Fibroblast of lung (primary cell): ENCODE results near the gene IWS1. TPM values are rescaled to one million over a fixed set of nuclear protein-coding genes. Genes with fewer than 3 reads are reported as not detected.

ENCODE experiments used
- DNase-seq, 2 donors: peaks; one replicate each; pipeline versions ENCODE4 v3.0.0 to v3.0.0-alpha.2; 2010; ENCODE audit warnings: low read depth in 2 of 2
- H2AFZ ChIP-seq: 2 replicates; pipeline ENCODE4 v1.5.1; 2012; ENCODE audit warnings: low read length, control low read depth, inconsistent platforms
- H3K27ac ChIP-seq: 2 replicates; pipeline ENCODE4 v1.5.1; 2011; ENCODE audit warnings: low read length, control low read depth; ENCODE audit not compliant: insufficient read depth
- H3K27me3 ChIP-seq: 2 replicates; pipeline ENCODE4 v1.5.1; 2011; ENCODE audit warnings: mild to moderate bottlenecking, low read length; ENCODE audit not compliant: control insufficient read depth, insufficient read depth
- H3K36me3 ChIP-seq: 2 replicates; pipeline ENCODE4 v1.5.1; 2011; ENCODE audit warnings: low read length; ENCODE audit not compliant: control insufficient read depth, insufficient read depth
- H3K4me1 ChIP-seq: 2 replicates; pipeline ENCODE4 v1.5.1; 2011; ENCODE audit warnings: low read length; ENCODE audit not compliant: control insufficient read depth, insufficient read depth; ENCODE audit errors: extremely low read depth
- H3K4me2 ChIP-seq: 2 replicates; pipeline ENCODE4 v1.5.1; 2011; ENCODE audit warnings: low read length, control low read depth; ENCODE audit not compliant: insufficient read depth; ENCODE audit errors: extremely low read depth
- H3K4me3 ChIP-seq, 4 experiments: fragments of 200-600 bp in 1 of 4; sonication (generic) in 1 of 4; replicated peaks in 1 of 4; 2 replicates each; pipeline ENCODE4 v1.5.1; 2011 to 2016; ENCODE audit warnings: low read length in 4 of 4, low read depth in 3 of 4, mild to moderate bottlenecking in 3 of 4, control low read depth in 2 of 4, inconsistent platforms in 1 of 4, mixed read lengths in 1 of 4; ENCODE audit not compliant: insufficient read depth in 1 of 4; ENCODE audit errors: control extremely low read depth in 1 of 4
- H3K79me2 ChIP-seq: 2 replicates; pipeline ENCODE4 v1.5.1; 2012; ENCODE audit warnings: mild to moderate bottlenecking, low read length, inconsistent platforms; ENCODE audit not compliant: control insufficient read depth, insufficient read depth
- H3K9ac ChIP-seq: 2 replicates; pipeline ENCODE4 v1.5.1; 2011; ENCODE audit warnings: mild to moderate bottlenecking, low read length, control low read depth; ENCODE audit not compliant: insufficient read depth
- H3K9me3 ChIP-seq: 2 replicates; pipeline ENCODE4 v1.5.1; 2012; ENCODE audit warnings: low read depth, low read length; ENCODE audit not compliant: control insufficient read depth, insufficient read depth
- H4K20me1 ChIP-seq: 2 replicates; pipeline ENCODE4 v1.5.1; 2011; ENCODE audit warnings: low read length; ENCODE audit not compliant: control insufficient read depth, insufficient read depth; ENCODE audit errors: extremely low read depth
- EZH2 ChIP-seq: IDR thresholded peaks from 2 replicates; pipeline ENCODE4 v1.5.1; 2012; ENCODE audit warnings: low read length, control low read depth, mild to moderate bottlenecking; ENCODE audit errors: missing control alignments
- polyA plus RNA-seq, 2 donors: library from polyadenylated mRNA; depleted of rRNA in 1 of 2; stranded (reverse) in 1 of 2; unstranded in 1 of 2; fragments of >200 nt; gene quantifications; 2 replicates each; pipeline ENCODE4 v1.2.1, GENCODE V29; 2011 to 2012; ENCODE audit warnings: missing spikeins in 1 of 2
- total RNA-seq: library from RNA; depleted of rRNA; stranded (reverse); fragments of >200 nt; gene quantifications from 2 replicates; pipeline ENCODE4 v1.2.1, GENCODE V29; 2014
- TF ChIP-seq, protein P1 (sequence below), 2 donors: IDR thresholded peaks in 1 of 2; conservative IDR thresholded peaks in 1 of 2; 1 replicate in 1 of 2; 2 replicates in 1 of 2; pipeline ENCODE4 v1.5.1; 2011 to 2012; ENCODE audit warnings: low read length in 2 of 2, control low read depth in 1 of 2, inconsistent platforms in 1 of 2, low read depth in 1 of 2, mild to moderate bottlenecking in 1 of 2

IWS1 gene
- total and polyA plus RNA-seq, 2 donors (not counting 1 experiment from before 2014, with no cell fraction given) = 44.1 to 56.0 TPM

DNA sequence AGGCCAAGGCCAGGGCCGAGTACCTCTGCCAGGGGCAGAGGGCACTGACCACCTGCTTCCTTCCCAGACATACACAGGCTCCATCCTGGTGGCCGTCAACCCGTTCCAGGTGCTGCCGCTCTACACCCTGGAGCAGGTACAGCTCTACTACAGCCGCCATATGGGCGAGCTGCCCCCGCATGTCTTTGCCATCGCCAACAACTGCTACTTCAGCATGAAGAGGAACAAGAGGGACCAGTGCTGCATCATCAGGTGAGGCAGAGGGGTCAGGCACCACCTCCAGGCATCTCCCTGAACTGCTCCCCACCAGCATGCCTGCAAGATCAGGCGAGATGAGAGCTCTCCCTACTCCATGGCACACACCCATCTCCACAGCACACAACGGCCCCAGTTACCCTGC lies 40.3 kb upstream of the IWS1 start:
- H4K20me1 ChIP-seq = no peaks in the 10 kb centered on the region
- H3K9ac ChIP-seq = no peak overlapping the region
- H3K79me2 ChIP-seq = no peaks in the 10 kb centered on the region
- H3K4me3 ChIP-seq = no peak overlapping the region
- H3K4me1 ChIP-seq = peaks cover 7% of the 10 kb centered on the region
- H3K4me2 ChIP-seq = no peak overlapping the region
- no peak overlapping the region for H3K27ac ChIP-seq
- H3K9me3 ChIP-seq = no peaks in the 10 kb centered on the region
- TF ChIP-seq EZH2 = no peak
- TF ChIP-seq, protein P1, sequence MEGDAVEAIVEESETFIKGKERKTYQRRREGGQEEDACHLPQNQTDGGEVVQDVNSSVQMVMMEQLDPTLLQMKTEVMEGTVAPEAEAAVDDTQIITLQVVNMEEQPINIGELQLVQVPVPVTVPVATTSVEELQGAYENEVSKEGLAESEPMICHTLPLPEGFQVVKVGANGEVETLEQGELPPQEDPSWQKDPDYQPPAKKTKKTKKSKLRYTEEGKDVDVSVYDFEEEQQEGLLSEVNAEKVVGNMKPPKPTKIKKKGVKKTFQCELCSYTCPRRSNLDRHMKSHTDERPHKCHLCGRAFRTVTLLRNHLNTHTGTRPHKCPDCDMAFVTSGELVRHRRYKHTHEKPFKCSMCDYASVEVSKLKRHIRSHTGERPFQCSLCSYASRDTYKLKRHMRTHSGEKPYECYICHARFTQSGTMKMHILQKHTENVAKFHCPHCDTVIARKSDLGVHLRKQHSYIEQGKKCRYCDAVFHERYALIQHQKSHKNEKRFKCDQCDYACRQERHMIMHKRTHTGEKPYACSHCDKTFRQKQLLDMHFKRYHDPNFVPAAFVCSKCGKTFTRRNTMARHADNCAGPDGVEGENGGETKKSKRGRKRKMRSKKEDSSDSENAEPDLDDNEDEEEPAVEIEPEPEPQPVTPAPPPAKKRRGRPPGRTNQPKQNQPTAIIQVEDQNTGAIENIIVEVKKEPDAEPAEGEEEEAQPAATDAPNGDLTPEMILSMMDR (conservative IDR thresholded peaks at IDR 0.05 in 1 of 2, IDR thresholded peaks at IDR 0.05 in 1 of 2; ENCODE audit: low read depth in 1 of 2, low read length in 2 of 2) = no peak
- H2AFZ ChIP-seq = no peak overlapping the region
- DNase-seq = no peak
- H3K27me3 ChIP-seq = peaks cover 2% of the 10 kb centered on the region
- H3K36me3 ChIP-seq = no peaks in the 10 kb centered on the region

GRCh38 chr2:127566139-127566417 lies 39.8 kb upstream of the IWS1 start:
- no peak overlapping the region for H3K4me3 ChIP-seq
- H3K9me3 ChIP-seq = no peaks in the 10 kb centered on the region
- H3K79me2 ChIP-seq = no peaks in the 10 kb centered on the region
- H2AFZ ChIP-seq = no peak overlapping the region
- no peak overlapping the region for H3K4me2 ChIP-seq
- TF ChIP-seq, protein P1 (conservative IDR thresholded peaks at IDR 0.05 in 1 of 2, IDR thresholded peaks at IDR 0.05 in 1 of 2; ENCODE audit: low read depth in 1 of 2, low read length in 2 of 2) = no peak
- no peak for TF ChIP-seq EZH2
- no peak for DNase-seq
- H4K20me1 ChIP-seq = no peaks in the 10 kb centered on the region
- no peak overlapping the region for H3K27ac ChIP-seq
- peaks cover 2% of the 10 kb centered on the region for H3K27me3 ChIP-seq
- no peaks in the 10 kb centered on the region for H3K36me3 ChIP-seq
- no peak overlapping the region for H3K9ac ChIP-seq
- H3K4me1 ChIP-seq = peaks cover 7% of the 10 kb centered on the region

- Histone ChIP-seq H3K79me2 (no peaks in the 10 kb centered on the region), H3K36me3 (no peaks in the 10 kb centered on the region), H3K9ac (no peak overlapping the region), H3K9me3 (no peaks in the 10 kb centered on the region), H3K27me3 (peaks cover 2% of the 10 kb centered on the region), H3K4me3 (no peak overlapping the region), H2AFZ (no peak overlapping the region), H3K4me2 (no peak overlapping the region), H3K27ac (no peak overlapping the region), H3K4me1 (peaks cover 7% of the 10 kb centered on the region), H4K20me1 (no peaks in the 10 kb centered on the region)
- TF ChIP-seq, protein P1 (conservative IDR thresholded peaks at IDR 0.05 in 1 of 2, IDR thresholded peaks at IDR 0.05 in 1 of 2; ENCODE audit: low read depth in 1 of 2, low read length in 2 of 2) = no peak
- TF ChIP-seq EZH2 = no peak
- no peak for DNase-seq
Observed at GRCh38 chr2:127565261-127566138, 39.2 kb upstream of the IWS1 start.
